Fibroblast of peridontal ligament (primary cell): ENCODE measurements around the gene BCAS3.

Experiments used
- DNase-seq: peaks from one replicate; pipeline ENCODE4 v3.0.0-alpha.2; 2010; ENCODE audit errors: extremely low read depth

BCAS3 gene

DNA sequence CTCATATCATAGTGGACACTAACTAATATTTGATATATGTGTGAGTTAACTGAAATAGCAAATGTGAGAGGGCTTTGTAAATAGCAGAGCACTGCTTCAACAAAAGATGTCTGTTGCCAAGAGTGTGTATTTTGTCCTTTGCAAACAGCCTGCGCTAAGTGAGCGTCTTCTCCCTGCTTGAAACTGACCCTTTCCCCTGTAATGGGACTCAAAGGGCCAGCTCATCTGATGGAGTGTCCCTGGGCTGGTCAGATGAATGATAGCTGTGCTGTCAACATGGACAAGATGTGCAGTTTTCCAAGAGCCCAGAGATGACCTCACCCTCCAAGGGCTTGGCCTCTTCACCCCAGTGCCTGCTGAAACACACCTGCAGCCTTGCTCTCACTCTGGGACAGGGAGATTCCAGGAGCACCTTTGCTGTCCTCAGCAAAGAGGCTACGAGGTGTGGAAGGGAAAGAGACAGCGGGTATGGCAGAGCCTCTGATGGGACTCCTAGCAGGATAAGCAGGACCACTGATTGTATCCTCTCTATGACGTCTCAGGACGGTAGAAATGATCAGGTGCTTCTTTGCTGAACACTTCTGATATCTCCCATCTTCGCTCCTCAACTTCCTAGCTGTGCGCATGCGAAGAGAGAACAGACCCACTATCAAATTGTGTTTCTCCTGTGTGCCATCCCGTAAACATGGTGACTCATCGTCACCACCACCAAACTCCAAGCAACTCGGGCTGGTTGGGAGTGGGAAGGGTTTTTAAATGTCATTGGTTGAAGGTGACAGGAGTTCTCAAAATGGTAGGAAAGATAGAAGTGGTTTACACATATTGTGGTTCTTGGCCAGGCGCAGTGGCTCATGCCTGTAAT, 686.2 kb downstream of the BCAS3 start:
- DNase-seq: no peak

DNA sequence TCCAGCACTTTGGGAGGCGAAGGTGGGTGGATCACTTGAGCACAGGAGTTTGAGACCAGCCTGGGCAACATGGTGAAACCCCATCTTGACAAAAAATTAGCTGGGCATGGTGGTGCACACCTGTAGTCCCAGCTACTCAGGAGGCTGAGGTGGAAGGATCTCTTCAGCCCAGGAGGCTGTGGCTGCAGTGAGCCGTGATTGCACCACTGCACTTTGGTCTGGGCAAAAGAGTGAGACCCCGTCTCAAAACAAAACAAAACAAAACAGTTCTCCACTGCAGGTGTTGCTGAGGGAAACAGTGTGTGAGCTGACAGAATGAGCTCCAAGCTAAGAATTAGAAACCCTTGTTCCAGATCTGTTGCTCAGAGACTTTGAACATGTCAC, 686.8 kb downstream of the BCAS3 start:
- DNase-seq: no peak

DNA sequence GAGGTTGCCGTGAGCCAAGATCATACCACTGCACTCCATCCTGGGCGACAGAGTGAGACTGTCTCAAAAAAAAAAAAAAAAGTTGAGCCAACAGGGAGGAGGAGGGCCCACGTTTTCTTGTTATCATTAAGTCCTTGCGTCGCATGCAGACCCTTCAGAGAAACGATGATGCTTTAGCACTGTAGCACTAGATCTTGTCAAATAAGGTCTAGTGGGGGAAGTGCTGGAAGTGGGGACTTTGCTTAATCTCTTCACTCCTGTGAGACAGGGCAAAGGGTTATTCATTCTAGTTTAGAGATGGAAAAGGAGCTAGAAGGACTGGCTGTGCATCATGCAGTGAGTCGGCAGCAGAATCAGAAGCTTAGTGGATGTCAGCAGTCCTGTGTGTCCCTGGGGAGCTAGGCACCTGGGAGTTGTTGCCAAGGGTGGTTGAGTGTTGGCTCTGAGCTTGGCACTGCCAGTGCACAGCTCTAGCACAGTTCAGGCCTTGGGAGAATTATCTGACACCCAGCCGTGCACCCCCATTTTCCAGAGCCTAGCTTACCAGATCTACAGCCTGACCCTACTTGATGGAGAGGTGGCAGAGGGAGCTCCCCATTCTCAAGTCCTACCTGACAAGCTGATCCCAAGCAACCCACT, 688.5 kb downstream of the BCAS3 start:
- DNase-seq: no peak

- no peak for DNase-seq
Measured at GRCh38 chr17:61366715-61367413, 689.2 kb downstream of the BCAS3 start.

DNA sequence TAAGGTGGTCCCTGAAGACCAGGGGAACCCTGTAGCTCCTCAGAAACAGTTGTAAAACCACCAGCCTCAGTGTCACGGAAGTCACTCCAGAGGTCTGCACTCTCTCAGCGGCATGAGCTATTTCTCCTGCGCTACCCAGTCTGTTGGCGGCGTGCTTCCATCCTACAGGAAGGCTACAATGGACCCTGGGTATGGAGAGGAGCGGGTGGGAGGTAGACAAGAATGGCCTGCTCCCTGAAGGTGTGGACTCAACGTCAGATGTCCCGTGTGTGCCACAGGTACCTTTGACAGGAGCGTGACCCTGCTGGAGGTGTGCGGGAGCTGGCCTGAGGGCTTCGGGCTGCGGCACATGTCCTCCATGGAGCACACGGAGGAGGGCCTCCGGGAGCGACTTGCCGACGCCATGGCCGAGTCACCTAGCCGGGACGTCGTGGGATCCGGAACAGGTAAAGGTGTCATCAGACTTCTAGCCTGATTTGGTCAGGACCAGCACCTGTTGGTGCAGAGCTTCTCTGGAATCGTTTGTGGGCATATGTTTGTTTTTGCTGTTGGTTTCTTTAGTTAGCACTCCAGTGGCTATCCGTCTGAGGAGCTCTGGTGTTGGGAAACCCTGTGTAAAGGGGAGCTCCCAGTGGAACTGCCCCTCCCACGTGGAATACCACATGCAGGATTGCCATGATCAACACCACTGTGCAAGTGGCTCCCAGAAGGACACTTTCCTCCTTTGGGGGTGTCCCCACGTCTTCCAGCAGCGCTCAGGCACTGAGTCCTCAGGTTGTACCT, 690.6 kb downstream of the BCAS3 start:
- DNase-seq: no peak

DNA sequence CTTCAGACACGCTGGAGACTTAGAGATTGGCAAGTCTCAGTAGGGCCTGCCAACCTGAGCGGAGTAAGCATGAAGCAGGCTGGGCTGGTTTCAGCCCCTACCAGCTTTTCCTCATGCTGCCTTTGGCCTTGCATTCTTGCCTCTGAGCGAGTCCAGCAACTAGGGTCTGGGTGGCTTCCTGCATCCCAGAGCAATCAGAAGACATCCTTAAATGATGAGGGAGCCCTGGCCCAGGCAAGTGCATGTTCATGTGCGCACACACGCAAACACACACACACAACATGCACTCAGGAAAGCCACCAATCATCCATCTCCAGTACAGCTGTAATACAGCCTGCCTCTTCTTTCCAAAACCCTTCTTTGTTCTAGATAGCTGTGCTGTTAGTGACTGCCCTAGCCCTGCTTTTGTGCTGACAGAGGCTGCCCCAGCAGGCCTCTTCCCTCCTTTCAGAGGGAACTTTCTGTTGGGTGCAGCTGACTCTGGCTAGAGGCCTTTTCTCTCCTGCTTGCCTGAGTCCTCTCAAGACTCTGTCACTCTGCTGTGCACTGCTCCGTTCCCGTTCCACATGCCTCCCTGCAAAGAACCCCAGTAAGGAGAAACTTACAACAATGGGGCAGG, 691.3 kb downstream of the BCAS3 start:
- no peak for DNase-seq

GRCh38 chr17:61369751-61370150, 692.1 kb downstream of the BCAS3 start:
- no peak for DNase-seq

DNA sequence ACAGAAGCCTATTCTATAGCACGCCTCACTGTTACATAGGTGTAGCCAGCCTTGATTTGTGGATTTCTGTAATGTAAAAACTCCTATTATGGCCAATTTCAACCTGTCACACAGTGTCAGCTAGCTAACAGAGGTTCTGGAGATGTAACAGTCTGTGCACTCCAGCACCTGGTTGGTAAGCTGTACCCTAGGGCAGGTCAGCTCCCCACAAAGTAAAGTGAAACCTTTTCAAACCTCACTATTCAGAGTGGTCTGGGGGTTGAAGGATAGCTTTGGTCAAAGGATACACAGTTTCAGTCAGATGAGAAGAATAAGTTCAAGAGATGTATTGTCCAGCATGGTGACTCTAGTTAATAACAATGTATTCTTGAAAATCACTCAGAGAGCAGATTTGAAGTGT, 693.5 kb downstream of the BCAS3 start:
- no peak for DNase-seq

DNA sequence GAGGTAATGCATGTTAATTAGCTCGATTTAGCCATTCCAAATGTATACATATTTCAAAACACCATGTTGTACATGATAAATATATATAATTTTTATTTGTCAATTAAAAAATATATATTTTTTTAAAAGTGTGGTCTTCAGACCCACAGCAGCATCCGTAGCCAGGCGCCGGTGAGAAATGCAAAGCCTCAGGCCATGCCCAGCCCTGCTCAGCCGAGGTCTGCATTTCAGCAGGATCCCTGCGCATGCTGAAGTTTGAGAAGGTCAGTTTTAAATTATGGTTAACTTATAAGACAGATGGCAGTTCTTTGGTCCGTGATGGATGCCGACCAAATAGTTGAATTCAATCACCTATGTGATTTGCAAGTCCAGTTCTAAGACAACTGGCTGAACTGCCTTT, 694.0 kb downstream of the BCAS3 start:
- no peak for DNase-seq

- DNase-seq: no peak
Measured at GRCh38 chr17:61372436-61372835, 694.8 kb downstream of the BCAS3 start.

DNA sequence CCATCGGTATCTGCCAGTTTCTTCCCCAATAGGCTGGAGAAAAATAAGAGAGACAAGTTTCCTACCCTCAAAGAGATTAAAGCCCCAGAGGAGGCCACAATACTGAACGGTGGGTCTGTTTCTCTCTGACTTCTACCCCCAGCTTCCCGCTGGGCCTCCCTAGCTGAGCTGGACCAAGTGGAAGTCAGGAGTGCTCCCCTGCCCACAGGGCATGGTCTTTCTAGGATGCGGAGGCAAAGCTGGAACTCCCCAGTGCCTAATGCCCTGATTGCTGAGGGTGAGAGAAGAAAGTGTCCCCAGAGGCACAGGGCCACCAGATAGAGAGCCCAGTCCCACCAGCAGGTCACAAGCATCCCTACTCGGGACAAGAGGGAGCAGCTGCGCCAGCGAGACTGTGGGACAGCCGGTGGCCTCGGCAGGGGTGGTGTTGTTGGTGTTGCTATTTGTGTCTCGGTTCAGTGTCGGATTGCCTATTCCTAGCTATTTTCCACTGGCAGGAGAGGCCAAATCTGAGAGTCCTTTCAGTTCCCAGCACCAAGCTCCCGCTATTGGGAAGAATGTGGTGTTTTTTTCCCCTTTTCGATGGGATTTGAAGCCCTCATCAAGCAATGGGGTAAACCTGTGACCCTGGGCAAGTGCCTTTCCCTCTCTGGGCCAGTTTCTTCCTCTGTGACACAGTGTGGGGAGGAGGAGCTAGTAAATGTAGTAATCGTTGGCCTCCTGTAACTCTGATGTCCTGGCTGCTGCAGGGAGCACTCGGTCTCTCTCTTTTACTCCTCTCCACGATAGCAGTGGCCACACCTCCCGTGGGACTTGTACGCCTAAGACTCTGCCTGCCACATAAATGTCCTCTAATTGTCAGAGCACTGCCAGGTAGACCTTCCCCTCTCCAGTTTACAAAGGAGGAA, 699.5 kb downstream of the BCAS3 start:
- DNase-seq: no peak

- DNase-seq: no peak
Measured at GRCh38 chr17:61378658-61379456, 701.2 kb downstream of the BCAS3 start.

- DNase-seq: no peak
Measured at GRCh38 chr17:61379457-61380216, 702.0 kb downstream of the BCAS3 start.

DNA sequence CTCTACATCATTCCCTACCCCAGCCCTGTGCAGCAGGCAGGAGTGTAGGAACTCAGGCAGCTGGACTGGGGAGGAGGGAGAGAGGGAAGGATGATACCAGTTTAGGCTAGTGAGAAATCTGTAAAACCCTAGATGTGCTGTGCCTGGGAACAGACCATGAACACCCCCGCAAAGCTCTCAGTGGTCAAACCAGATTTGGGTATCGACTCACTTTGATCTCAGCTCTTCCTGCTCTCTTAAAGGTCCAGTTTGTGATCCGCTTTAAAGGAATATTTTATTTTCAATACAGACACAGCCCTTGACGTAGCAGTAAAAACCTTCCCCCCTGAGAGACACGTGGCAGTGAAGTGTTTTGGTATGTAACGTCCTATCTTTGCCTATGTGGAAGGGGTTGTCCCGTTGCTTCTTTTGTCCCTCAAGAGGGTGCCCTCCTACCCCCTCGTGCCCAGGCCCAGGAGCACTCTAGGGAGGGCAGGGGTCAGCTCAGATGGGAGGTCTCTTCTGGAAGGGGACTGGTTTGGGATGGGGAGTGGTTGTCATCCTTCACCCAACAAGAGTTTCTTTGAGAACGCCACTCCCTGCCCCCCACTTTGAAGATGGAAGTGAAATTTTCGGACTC, 702.7 kb downstream of the BCAS3 start:
- peak; percentile 28 for DNase-seq

GRCh38 chr17:61380836-61381525, 703.3 kb downstream of the BCAS3 start:
- no peak for DNase-seq

GRCh38 chr17:61381537-61381936, 703.9 kb downstream of the BCAS3 start:
- no peak for DNase-seq

DNA sequence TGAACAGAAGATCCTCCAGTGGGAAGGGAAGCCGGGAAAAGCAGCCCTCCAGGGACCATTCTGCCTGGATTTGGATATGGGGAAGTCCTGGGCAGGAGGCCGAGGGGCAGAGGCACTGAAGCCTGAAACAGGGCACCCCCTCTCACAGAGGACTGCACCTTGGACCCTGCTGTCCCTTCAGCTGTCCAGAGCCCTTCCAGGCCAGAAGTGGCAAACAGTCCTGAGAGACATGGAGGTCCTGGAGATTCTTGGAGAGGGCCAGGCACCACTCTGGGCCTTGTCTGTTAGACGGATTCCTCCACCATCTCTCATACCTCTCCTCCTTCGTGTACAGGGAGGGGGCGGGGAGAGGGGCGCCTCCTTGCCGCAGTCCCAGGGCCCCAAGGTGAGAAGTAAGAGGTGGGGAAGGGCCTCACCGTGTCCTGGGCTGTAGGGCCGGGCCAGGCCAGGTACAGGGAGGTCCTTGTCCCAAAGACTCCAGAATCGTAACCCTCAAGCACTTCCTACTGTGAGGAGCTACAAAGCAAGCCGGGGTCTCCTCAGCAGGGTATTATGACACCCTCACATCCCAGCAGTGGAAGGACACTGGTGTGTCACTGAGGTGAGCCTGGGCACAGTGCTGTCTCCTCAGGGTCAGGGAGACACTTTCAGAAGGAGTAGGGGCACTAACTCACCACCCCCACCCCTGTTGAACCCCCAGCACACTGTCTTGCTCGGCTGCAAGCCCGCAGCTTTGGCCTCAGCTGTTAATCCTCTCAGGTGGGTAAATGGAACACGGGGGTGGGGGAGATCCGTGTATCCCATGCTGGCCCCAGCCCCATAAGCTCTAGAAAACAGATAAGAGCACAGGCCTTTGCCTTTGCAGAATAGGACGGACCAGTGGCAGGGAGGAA, 705.4 kb downstream of the BCAS3 start:
- DNase-seq: no peak
